Right lung (tissue), 5 donors: ENCODE measurements around the gene ACOT8. TPM values are rescaled to one million over a fixed set of nuclear protein-coding genes. Genes with fewer than 3 reads are reported as not detected.
"Not testable (repeated sequence)": the region's sequence is repeated elsewhere in the genome, so short reads cannot be mapped to it uniquely, and the experiment has no call there.

Experiments used
- DNase-seq, 2 donors: peaks; one replicate each; pipeline ENCODE4 v3.0.0-alpha.2; 2013
- polyA plus RNA-seq, 5 donors: library from polyadenylated mRNA; unstranded; fragments of 120-200 nt; gene quantifications; one replicate each; pipeline versions ENCODE4 v1.2.1 to v1.2.3, GENCODE V29; 2013; ENCODE audit warnings: inconsistent platforms in 1 of 5, low replicate concordance in 1 of 5; ENCODE audit not compliant: insufficient read length in 5 of 5, insufficient read depth in 1 of 5

Gene ACOT8
- polyA plus RNA-seq, 5 donors = 19.2 to 28.4 (median 22.0) TPM

DNA sequence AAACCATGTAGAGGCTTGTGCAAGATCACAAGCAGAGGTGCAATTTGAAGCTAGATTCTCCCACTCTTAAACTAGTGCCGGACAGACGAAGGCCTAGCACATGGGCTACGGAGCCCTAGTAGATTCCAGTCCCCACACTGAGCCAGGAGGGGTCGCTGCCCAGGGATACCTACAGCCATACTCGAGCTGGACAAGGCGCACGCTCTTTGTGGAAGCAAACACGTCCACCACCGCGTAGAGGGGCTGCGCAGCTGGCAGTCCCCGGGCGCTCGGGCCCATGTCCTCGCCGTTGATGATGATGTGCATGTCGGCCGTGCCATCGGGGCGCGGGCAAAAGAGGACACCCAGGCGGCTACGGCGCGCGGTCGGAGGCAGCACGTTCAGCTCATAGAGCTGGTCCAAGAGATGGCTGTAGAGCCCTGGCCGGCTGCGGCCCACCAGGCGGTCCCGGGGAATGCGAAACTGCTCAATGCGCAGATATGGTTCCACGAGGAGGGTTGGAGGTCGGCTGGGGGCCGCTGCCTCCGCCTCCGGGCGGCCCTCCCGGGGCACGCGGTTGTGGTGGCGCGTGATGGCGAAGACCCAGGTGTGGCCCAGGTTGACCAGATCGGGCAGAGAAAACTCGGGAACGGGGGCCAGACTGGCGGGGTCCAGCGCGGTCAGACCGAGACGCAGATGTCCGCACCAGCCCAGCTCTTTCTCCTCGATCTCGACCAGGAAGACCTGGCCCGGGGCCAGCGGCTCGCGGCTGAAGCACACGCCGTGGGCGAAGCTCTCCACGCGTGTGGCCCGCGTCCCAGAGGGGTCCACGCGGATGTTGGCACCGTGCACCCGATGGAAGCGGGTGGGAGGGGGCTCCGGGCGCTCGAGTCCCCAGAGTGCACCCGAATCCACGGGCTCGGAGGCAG lies 33.1 kb upstream of the ACOT8 start:
- peak; percentile 70 to 76 for DNase-seq

DNA sequence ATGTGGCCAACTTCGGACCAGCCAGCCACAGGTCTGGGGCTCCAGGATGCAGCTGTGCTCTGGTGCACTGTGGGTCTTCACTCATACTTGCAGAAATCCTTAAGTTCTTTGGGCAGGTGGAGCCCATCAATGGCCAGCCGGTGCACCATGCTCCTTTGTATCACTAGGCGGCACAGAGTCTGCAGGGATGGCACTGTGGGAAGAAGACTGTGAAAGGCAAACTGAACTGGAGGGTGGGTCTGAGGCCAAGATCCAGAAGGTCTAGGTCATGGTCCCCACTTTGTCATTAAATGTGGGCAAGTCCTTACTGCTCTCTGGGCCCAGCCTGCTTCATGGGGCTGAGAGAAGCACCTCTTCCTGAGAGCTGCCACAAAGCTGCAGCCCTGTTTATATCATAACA lies 31.5 kb upstream of the ACOT8 start:
- no peak for DNase-seq

DNA sequence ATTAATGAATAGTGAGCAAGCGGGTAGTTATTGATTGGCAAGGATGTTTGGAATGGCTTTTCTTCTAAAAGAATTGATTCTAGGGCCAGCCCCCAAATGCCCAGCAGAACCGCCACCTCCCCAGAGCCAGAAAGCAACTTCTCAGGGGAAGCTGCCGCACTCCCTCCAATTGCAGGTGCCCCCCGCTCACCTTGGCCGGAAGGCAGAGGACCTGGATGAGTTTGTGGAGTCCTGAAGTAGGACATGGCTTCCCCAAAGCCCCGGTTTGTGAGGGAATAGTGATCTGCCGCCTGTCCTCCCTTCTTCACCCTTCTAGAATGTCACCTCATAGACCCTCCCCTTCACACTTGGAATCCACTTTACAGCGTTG lies 30.1 kb upstream of the ACOT8 start, which contains the start of gene SPATA25:
TSS of gene SPATA25 (minus strand) at position 277 of the 370 bp plus-strand sequence. CDS start at position 245, 32 bp downstream.
- DNase-seq = no peak

DNA sequence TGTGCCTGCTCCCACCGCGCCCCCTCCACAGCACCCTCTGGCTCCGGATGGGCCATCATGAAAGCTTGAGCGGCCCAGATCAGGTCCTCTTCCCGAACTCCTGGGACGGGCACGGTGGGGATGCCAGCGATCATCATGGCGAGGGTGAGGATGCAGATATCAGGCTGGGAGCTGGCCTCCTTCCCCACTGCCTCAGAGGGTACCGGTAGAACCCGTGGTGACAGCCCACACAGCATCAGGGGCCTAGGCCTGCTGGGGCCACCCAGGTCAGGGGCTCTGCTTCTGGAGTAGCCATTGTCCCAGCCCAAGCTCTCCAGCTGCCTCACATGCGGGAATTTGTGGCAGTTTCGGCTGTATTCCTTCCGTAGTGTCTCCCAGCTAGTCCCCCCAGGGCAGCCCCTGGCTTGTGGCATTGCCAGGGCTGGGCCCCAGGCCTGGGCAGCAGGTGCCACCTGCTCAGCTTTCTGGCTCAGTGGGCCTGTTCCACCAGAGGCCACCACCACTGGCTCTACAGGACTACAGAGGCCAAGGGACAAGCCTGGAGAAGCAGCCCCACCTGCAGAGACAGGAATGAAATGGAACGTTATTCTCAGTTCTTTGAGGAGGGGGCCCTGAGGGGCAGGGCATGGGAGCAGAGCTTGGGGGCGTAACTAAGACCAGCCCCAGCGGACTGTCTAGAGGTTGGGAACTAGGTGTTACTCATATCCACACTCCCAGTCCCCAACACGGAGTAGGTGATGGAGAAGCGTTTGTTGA lies 29.6 kb upstream of the ACOT8 start:
- no peak for DNase-seq

DNA sequence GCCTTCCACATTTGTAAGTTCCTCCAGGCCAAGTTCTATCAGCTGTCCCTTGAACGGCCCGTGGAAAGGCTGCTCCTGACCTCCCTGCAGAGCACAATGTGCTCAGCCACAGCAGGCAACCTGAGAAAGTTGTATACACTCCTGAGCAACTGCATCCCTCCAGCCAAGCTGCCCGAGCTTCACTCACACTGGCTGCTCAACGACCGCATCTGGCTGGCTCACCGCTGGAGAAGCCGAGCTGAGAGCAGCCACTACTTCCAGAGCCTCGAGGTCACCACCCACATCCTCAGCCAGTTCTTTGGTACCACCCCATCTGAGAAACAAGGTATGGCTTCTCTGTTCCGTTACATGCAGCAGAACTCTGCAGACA lies 25.9 kb upstream of the ACOT8 start:
- no peak for DNase-seq

DNA sequence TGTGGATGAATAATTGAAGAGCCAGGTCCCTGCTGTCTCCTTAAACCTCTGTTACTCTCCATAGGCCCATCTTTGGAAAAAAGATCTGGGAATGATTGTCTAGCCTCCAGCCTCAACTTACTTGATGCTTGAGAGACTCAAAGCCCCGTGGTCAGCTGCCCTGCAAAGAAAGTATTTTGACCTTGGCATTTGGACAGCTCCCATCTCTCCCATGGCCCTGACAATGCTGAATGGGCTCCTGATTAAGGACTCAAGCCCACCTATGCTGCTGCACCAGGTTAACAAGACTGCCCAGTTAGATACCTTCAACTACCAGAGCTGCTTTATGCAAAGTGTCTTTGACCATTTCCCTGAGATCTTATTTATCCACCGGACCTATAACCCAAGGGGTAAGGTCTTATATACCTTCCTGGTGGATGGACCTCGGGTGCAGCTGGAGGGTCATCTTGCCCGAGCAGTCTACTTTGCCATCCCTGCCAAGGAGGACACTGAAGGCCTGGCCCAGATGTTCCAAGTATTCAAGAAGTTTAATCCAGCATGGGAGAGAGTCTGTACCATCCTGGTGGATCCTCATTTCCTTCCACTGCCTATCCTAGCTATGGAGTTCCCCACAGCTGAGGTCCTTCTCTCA lies 25.4 kb upstream of the ACOT8 start:
- no peak for DNase-seq

DNA sequence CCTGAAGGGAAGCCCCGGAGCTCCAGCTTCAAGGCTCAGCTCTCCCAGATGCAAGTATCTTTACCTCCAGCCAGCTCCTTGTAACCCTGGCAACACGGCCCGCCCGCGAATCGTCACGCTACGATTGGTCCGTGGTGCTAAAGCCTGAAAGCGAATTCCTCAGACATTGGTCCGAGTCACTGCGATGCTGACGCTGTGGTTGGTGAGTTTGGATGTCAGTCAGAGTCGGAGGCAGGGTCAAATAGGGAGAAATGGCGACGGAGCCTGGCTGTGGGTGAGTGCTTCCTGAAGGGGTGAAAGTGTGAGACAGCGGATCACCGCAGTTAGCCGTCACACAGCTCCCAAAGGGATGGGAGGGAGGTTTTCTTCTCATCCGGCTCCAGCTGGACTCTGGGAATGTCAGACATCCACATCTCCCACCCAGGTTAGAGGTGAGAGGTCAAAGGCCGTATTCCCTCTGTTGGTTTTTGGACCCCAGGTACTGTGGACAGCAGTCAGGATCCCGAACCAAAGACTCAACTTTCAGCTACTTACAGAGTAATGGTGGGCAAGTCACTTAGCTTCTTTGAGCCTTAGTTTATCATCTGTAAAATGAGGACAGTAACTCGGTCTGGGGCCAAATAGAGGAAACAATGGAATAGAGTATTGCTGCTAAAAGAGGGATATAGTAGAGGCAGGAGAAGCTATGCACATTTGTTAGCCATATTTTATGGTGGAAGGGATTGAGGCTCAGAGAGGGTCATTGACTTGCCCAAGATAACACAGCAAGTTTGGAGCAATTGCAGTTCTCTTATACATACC lies 24.0 kb upstream of the ACOT8 start, which contains the start of gene ZSWIM1:
TSS of gene ZSWIM1 (plus strand) at position 240 of the 801 bp plus-strand sequence. CDS start 1,366 bp downstream, outside the sequence.
- peak; percentile 98 to 99 for DNase-seq

DNA sequence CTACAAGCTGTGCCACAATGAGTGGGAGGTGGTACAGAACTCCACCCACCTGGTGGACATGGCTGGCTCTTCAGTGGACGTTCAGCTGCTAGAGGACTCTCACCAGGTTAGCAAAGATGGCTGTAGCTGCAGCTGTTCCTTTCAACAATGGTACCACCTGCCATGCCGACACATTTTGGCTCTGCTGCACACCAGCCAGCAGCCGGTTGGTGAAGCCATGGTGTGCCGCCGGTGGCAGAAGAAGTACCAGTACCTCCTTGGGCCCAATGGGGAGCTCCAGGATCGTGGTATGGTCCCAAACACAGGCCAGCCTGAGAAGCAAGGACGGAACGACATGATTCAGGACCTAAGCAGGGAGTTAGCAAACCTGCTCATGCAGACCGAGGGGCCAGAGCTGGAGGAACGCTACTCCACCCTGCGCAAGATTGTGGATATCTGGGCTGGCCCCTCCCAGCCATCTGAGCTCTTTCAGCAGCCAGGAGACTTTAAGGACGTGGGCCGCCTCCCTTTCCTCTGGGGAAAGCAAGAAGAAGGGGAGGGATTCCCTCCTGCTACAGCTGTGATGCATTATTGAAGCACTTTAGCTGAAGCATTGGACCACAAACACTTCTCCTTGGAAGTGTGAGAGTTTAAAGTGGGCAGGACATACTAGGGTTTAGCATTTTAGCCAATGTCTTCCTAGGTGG lies 21.0 kb upstream of the ACOT8 start:
- DNase-seq = no peak

DNA sequence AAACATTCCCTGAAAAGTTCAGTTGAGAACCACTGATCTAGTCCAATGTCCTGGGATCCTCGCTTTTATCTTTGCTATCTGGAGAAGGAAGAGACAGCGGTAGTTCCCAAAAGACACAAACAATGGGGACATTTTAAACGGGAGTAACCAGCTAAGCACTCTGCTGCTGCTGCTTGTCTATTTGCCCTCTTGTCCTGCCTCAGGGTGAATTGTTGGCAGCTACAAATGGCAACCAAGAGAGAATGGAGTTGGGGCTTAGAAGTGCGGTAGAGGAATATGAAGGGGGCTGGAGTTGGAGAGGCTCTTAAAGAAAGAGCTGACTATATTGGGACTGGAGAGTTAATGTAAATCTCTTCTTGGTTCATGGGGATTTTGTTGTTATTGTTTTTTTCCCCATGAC lies 17.4 kb upstream of the ACOT8 start:
- no peak for DNase-seq

DNA sequence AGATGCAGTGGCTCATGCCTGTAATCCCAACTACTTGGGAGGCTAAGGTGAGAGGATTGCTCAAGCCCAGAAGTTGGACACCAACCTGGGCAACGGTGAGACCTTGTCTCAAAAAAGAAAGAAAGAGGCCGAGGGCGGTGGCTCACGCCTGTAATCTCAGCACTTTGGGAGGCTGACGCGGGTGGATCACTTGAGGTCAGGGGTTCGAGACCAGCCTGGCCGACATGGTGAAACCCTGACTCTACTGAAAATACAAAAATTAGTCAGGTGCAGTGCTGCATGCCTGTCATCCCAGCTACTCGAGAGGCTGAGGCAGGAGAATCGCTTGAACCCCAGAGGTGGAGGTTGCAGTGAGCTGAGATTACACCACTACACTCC lies 16.9 kb upstream of the ACOT8 start:
- not testable (repeated sequence) for DNase-seq

DNA sequence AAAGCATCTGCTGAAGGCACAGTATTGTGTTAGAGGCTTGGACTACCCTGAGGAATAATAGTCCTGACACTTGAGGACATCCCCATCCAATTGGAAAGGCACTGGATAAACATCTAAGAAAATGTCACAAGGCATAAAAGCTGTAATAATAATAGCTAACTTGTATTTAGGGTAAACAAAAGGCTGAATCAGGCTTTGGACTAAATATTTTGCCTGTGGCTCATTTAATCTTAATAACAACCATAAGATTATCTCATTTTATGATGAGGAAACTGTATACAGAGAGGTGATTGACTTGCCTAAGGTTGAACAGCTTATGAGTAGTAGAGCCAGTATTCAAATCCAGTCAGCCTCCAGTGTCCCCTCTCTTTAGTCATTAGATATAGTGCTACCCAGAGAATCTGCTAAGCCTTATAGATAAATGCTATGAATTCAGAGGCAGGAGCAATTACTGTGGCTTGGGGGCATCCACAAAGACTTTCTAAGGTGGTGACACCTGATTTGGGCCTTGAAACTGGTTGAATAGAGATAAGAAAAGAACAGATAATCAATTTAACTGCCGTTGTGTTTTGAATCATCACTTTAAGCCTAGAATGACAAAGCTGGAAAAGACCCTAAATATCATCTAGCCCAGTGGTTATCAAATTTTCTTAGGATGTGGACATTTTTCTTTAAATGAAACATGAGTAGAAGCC lies 16.4 kb upstream of the ACOT8 start:
- no peak for DNase-seq

DNA sequence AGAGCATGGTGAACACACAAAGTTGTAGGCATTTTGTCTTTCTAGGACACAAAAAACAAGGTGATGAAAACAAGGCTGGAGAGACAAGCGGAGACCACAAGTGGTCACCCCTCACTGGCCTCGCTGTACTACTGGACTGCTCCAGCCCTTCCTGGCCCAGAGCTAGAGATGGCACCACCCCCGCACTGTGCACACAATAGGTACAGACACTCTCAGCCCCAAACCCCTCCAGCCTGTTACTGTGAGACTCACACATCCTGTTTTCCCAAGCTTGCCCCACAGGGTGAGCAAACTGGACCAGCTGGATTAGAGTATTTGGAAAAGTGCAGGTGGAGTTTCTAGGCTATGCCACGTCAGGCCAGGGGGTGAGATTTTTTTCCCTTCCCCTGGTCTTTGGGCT lies 15.4 kb upstream of the ACOT8 start:
- no peak for DNase-seq

DNA sequence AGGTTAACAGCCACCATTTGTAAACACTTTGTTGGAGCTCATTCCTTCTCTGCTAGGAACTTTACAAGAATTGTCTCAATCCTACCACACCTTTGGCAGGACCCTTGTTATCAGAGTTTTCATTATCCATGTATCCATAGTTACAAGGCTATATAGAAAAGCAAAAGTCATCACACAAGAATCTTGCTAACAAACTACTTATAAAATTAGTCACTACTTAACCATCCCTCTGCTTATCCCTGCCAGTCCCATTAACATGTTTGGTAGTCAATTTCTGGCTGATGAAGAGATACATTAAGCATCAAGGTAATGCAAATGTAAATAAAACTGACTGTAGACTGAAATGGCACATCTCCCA lies 10.6 kb upstream of the ACOT8 start:
- no peak for DNase-seq

DNA sequence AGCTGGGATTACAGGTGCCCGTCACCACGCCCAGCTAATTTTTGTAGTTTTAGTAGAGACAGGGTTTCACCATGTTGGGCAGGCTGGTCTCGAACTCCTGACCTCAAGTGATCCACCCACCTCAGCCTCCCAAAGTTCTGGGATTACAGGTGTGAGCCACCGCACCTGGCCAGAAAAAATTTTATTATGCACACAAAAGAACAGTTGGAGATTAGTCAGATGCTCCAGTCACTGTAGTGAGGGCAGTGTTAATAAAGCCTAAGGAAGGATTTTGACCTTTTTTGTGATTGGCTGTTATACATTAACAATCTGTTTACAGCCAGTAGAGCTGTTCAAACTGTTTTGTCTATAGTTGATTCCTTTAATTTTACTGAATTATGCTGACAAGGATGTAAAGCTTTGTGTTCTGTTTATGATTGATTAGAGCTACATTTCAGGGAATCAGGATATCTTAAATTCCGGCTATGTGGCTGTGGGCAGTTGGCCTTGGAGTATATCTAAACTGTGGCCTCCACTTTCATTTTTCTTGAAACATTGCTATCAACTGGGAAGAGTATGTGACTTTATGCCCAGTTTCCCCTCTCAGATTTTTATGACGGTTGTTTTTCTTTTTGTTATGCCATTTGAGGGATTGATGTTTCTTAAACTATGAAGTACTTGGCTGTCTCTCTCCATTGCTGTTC lies 10.1 kb upstream of the ACOT8 start:
- DNase-seq = no peak

DNA sequence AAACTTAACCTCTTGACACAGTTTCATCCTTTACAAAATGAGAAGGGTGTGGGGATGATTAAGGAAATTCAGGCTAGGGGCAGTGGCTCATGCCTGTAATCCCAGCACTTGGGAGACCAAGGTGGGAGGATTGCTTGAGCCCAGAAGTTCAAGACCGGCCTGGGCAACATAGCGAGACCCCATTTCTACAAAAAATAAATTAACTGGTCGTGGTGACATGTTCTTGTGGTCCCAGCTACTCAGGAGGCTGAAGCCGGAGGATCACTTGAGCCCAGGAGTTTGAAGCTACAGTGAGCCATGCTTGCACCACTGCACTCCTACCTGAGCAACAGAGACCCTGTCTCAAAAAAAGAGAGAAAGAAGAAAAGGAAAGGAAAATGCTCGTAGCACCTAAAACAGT lies 9.3 kb upstream of the ACOT8 start:
- no peak for DNase-seq

DNA sequence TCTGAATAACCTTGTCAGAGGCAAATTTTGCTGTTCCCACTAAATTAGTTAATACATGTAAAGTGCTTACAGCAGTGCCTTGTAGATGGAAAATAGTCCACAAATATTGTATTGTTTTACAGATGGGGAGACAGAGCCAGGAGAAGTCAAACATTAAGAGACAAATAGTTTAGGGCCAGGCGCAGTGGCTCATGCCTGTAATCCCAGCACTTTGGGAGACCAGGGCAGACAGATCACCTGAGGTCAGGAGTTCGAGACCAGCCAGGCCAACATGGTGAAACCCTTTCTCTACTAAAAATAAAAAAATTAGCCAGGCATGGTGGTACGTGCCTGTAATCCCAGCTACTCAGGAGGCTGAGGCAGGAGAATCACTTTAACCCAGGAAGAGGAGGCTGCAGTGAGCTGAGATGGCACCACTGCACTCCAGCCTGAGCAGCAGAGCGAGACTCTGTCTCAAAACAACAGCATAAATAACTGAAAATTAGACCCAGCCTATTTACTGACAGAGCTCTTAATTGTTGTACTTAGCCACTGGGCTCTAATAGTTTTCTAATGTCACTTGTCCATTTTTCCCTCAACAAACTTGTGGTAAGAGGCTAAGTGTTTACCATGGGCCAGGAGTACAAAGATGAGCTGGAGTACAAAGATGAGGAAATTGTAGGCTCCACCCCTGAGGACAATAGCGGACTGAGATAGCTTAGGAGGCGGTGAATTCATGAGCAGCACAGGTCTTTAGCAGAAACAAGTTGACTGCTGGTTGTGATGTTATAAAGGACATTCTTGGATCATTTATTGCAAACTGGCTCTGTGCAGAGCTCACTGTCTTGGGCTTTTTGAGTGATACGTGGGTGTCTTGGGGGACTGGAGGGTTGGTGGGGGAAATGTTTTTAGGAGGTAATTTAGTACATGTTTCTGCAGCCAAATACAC lies 6.6 kb upstream of the ACOT8 start:
- DNase-seq = no peak

DNA sequence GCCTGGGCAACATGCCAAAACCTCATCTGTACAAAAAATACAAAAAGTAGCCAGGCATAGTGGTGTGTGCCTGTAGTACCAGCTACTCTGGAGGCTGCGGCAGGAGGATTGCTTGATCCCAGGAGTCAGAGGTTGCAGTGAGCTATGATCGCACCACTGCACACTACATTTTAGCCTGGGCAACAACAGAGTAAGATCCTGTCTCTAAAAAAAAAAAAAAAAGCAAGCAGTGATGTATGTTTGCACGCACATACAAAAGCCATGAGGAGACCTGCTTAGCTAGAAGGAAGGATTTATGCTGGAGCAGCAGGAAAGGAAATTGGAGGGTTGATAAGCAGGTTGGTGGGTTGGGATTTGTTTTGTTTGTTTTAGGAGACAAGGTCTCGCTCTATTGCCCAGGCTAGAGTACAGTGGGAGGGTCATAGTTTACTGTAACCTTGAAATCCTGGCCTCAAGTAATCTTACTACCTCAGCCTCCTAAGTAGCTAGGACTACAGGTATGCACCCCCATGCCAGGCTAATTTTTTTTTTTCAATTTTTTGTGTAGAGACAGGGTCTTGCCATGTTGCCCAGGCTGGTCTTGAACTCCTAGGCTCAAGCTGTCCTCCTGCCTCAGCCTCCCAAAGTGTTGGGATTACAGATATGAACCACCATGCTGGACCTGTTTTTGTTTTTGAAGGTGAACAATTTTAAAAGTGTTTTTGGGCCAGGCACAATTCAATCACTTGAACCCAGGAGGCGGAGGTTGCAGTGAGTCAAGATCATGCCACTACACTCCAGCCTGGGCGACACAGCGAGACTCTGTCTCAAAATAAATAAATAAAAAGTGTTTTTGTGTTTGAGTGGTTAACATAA lies 4.3 kb upstream of the ACOT8 start:
- no peak for DNase-seq
